ENCODE data around the gene OBSL1. TPM values are rescaled to one million over a fixed set of nuclear protein-coding genes. Genes with fewer than 3 reads are reported as not detected.

The OBSL1 gene
- total RNA-seq, 3 donors from 2014 or later (not counting 1 experiment from before 2014, with no cell fraction given) = 0.07 to 8.8 (median 0.32) TPM

DNA sequence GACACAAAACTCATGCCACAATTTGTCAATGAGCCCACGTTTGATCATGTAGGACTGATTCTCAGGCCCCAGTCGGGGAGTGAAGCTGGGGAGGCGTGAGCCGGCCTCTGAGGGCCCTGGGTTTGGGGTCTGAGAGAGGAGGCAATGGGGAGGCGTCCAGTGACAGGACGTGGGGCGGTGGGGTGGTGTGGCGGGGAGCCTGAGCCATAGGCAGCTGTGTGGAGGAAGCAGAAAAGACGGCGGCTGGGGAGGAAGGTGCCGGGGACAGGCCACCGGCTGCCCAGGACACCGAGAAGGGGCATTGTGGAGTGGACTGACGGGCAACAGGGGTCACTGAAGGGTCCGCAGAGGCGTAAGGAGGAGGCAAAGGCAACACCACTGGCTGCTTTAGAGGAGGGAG, 34.9 kb downstream of the OBSL1 start:
- Histone ChIP-seq H3K4me1 (ENCODE audit: control insufficient read depth, insufficient read depth, low read length) (peaks cover 6% of the 10 kb centered on the region), H3K27ac (ENCODE audit: low read length) (no peak overlapping the region), H3K27me3 (ENCODE audit: control insufficient read depth, insufficient read depth, low read length) (no peaks in the 10 kb centered on the region), H3K9me3 (ENCODE audit: control insufficient read depth, insufficient read depth, low read length) (no peaks in the 10 kb centered on the region), H3K4me3 (ENCODE audit: low read length) (no peak overlapping the region), H3K36me3 (ENCODE audit: control insufficient read depth, insufficient read depth, low read length) (no peaks in the 10 kb centered on the region)
- Mint-ChIP-seq H3K27ac (no peak overlapping the region), H3K36me3 (no peaks in the 10 kb centered on the region), H3K27me3 (ENCODE audit: low read depth in 2 of 2) (peaks cover 0 to 10% of the 10 kb centered on the region in 2 donors), H3K9me3 (no peaks in the 10 kb centered on the region), H3K4me3 (no peak overlapping the region), H3K4me1 (peaks cover 4 to 8% of the 10 kb centered on the region in 2 donors)
- 83% methylated on average over 16 of the region's 16 CpGs for WGBS (ENCODE audit: insufficient coverage)
- intact Hi-C loops (cut with micrococcal nuclease) = no loop called here
- ATAC-seq = no peak
- TF ChIP-seq CTCF (IDR thresholded peaks at IDR 0.05) = no peak
- DNase-seq = no peak

- no peak for TF ChIP-seq CTCF (IDR thresholded peaks at IDR 0.05)
- H3K27ac ChIP-seq (ENCODE audit: low read length) = no peak overlapping the region
- no peak overlapping the region for H3K27ac Mint-ChIP-seq
- WGBS (ENCODE audit: insufficient coverage) = 92% methylated on average over 5 of the region's 6 CpGs
- H3K36me3 Mint-ChIP-seq = no peaks in the 10 kb centered on the region
- no peaks in the 10 kb centered on the region for H3K36me3 ChIP-seq (ENCODE audit: control insufficient read depth, insufficient read depth, low read length)
- DNase-seq = no peak
- H3K4me1 ChIP-seq (ENCODE audit: control insufficient read depth, insufficient read depth, low read length) = no peaks in the 10 kb centered on the region
- H3K27me3 Mint-ChIP-seq (ENCODE audit: low read depth in 2 of 2) = peaks cover 15 to 30% of the 10 kb centered on the region in 2 donors
- intact Hi-C loops (cut with micrococcal nuclease) = loop anchor here (5.0 kb wide), 2 partner anchors 37 to 57 kb away; partner anchors contain the start of gene GMPPA
- H3K9me3 Mint-ChIP-seq = no peaks in the 10 kb centered on the region
- H3K4me1 Mint-ChIP-seq = peaks cover 0 to 14% of the 10 kb centered on the region in 2 donors
- peaks cover 10% of the 10 kb centered on the region for H3K27me3 ChIP-seq (ENCODE audit: control insufficient read depth, insufficient read depth, low read length)
- ATAC-seq = no peak
- H3K4me3 ChIP-seq (ENCODE audit: low read length) = no peak overlapping the region
- H3K4me3 Mint-ChIP-seq = no peak overlapping the region
- H3K9me3 ChIP-seq (ENCODE audit: control insufficient read depth, insufficient read depth, low read length) = no peaks in the 10 kb centered on the region
Measured at GRCh38 chr2:219533930-219534661, 37.2 kb downstream of the OBSL1 start.

DNA sequence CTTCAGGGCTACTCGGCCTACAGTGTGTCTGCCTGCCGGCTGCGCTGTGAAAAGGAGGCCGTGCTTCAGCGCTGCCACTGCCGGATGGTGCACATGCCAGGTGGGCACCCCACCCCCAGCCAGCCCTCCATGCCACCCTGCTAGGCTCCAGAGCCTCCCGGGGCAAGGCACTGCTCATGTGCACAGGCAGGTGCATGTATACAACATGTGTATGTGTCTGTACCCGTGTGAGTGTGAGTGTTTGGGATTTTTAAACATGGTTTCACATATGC, 39.0 kb downstream of the OBSL1 start:
- Histone ChIP-seq H3K27me3 (ENCODE audit: control insufficient read depth, insufficient read depth, low read length) (peaks cover 12% of the 10 kb centered on the region), H3K9me3 (ENCODE audit: control insufficient read depth, insufficient read depth, low read length) (no peaks in the 10 kb centered on the region), H3K4me1 (ENCODE audit: control insufficient read depth, insufficient read depth, low read length) (no peaks in the 10 kb centered on the region), H3K36me3 (ENCODE audit: control insufficient read depth, insufficient read depth, low read length) (no peaks in the 10 kb centered on the region), H3K4me3 (ENCODE audit: low read length) (no peak overlapping the region), H3K27ac (ENCODE audit: low read length) (no peak overlapping the region)
- no peak for DNase-seq
- ATAC-seq = no peak
- intact Hi-C loops (cut with micrococcal nuclease) = loop anchor here (5.0 kb wide), 2 partner anchors 35 to 55 kb away; partner anchors contain the start of gene GMPPA
- no peak overlapping the region for H3K27ac Mint-ChIP-seq
- H3K36me3 Mint-ChIP-seq = no peaks in the 10 kb centered on the region
- peaks cover 0 to 12% of the 10 kb centered on the region in 2 donors for H3K4me1 Mint-ChIP-seq
- H3K9me3 Mint-ChIP-seq = no peaks in the 10 kb centered on the region
- 90% methylated on average over 8 of the region's 8 CpGs for WGBS (ENCODE audit: insufficient coverage)
- H3K4me3 Mint-ChIP-seq = no peak overlapping the region
- TF ChIP-seq CTCF (IDR thresholded peaks at IDR 0.05) = no peak
- peaks cover 27 to 37% of the 10 kb centered on the region in 2 donors for H3K27me3 Mint-ChIP-seq (ENCODE audit: low read depth in 2 of 2)
